ENCODE measurements around the gene TOM1L2.

DNA sequence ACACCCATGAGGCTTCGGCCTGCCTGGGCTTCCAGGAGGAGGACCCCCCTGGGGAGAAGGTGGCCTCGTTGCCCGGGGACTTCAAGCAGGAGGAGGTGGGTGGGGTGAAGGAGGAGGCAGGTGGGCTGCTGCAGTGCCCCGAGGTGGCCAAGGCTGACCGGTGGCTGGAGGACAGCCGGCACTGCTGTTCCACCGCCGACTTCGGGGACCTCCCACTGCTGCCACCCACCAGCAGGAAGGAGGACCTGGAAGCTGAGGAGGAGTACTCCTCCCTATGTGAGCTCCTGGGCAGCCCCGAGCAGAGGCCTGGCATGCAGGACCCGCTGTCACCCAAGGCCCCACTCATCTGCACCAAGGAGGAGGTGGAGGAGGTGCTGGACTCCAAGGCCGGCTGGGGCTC is 176.9 kb downstream of the TOM1L2 start:
- TF ChIP-seq, protein P1, sequence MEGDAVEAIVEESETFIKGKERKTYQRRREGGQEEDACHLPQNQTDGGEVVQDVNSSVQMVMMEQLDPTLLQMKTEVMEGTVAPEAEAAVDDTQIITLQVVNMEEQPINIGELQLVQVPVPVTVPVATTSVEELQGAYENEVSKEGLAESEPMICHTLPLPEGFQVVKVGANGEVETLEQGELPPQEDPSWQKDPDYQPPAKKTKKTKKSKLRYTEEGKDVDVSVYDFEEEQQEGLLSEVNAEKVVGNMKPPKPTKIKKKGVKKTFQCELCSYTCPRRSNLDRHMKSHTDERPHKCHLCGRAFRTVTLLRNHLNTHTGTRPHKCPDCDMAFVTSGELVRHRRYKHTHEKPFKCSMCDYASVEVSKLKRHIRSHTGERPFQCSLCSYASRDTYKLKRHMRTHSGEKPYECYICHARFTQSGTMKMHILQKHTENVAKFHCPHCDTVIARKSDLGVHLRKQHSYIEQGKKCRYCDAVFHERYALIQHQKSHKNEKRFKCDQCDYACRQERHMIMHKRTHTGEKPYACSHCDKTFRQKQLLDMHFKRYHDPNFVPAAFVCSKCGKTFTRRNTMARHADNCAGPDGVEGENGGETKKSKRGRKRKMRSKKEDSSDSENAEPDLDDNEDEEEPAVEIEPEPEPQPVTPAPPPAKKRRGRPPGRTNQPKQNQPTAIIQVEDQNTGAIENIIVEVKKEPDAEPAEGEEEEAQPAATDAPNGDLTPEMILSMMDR (IDR thresholded peaks at IDR 0.05): no peak
- no peak for TF ChIP-seq POLR2A (IDR thresholded peaks at IDR 0.05)
- no peak for TF ChIP-seq POLR2AphosphoS5 (IDR thresholded peaks at IDR 0.05)

All from breast epithelium (tissue), 3 donors.